ENCODE results near the gene KIAA1671. TPM values are rescaled to one million over a fixed set of nuclear protein-coding genes. Genes with fewer than 3 reads are reported as not detected.

KIAA1671 gene
- total RNA-seq, 4 donors from 2014 or later, result 16.2 to 35.0 (median 21.7) TPM

GRCh38 chr22:25160120-25160996, 207.8 kb downstream of the KIAA1671 start:
- no peak for DNase-seq
- Histone ChIP-seq H3K9me3 (no peaks in the 10 kb centered on the region), H3K4me3 (no peak overlapping the region), H3K27ac (peak overlapping the region; percentile 90 to 95 (median 92)), H3K36me3 (no peaks in the 10 kb centered on the region), H3K4me1 (peaks cover 21 to 78% of the 10 kb centered on the region in 2 donors), H3K27me3 (no peaks in the 10 kb centered on the region)
- TF ChIP-seq CTCF (IDR thresholded peaks at IDR 0.05 in 4 of 5, conservative IDR thresholded peaks at IDR 0.05 in 1 of 5) (no peak), POLR2A (IDR thresholded peaks at IDR 0.05) (no peak)
- in situ Hi-C loops (cut with MboI; ENCODE audit: low sequenced_read_pairs in 4 of 4), result loop anchor here in 1 of 4 donors (10.0 kb wide), 1 partner anchor 46 kb away; no protein-coding TSS in a partner anchor
- no peak for ATAC-seq
- intact Hi-C loops (cut with DNase I; ENCODE audit: low total_unique reads), result loop anchor here (10.0 kb wide), 1 partner anchor 266 kb away; no protein-coding TSS in a partner anchor

GRCh38 chr22:25161017-25161915, 208.8 kb downstream of the KIAA1671 start:
- Histone ChIP-seq H3K27ac (peak overlapping the region; percentile 90 to 95 (median 92)), H3K36me3 (no peaks in the 10 kb centered on the region), H3K4me3 (no peak overlapping the region), H3K4me1 (peaks cover 19 to 75% of the 10 kb centered on the region in 2 donors), H3K27me3 (no peaks in the 10 kb centered on the region), H3K9me3 (no peaks in the 10 kb centered on the region)
- DNase-seq (no peak), ATAC-seq (no peak)
- intact Hi-C loops (cut with DNase I; ENCODE audit: low total_unique reads), result loop anchor here (1.0 to 10.0 kb wide), 2 partner anchors 48 to 266 kb away; no protein-coding TSS in a partner anchor
- in situ Hi-C loops (cut with MboI; ENCODE audit: low sequenced_read_pairs in 4 of 4), result loop anchor here in 1 of 4 donors (10.0 kb wide), 1 partner anchor 46 kb away; no protein-coding TSS in a partner anchor
- TF ChIP-seq CTCF (IDR thresholded peaks at IDR 0.05 in 4 of 5, conservative IDR thresholded peaks at IDR 0.05 in 1 of 5) (no peak), POLR2A (IDR thresholded peaks at IDR 0.05) (no peak)

GRCh38 chr22:25161916-25162530, 209.5 kb downstream of the KIAA1671 start:
- no peaks in the 10 kb centered on the region for H3K27me3 ChIP-seq
- no peak for TF ChIP-seq CTCF (IDR thresholded peaks at IDR 0.05 in 4 of 5, conservative IDR thresholded peaks at IDR 0.05 in 1 of 5)
- peak; percentile 40 to 65 for TF ChIP-seq POLR2A (IDR thresholded peaks at IDR 0.05)
- in situ Hi-C loops (cut with MboI; ENCODE audit: low sequenced_read_pairs in 4 of 4) (loop anchor here in 1 of 4 donors (10.0 kb wide), 1 partner anchor 47 kb away; no protein-coding TSS in a partner anchor), intact Hi-C loops (cut with DNase I; ENCODE audit: low total_unique reads) (loop anchor here (1.0 to 10.0 kb wide), 2 partner anchors 49 to 267 kb away; no protein-coding TSS in a partner anchor)
- H3K27ac ChIP-seq, result peak overlapping the region; percentile 90 to 95 (median 92)
- no peaks in the 10 kb centered on the region for H3K36me3 ChIP-seq
- peaks cover 14 to 69% of the 10 kb centered on the region in 2 donors for H3K4me1 ChIP-seq
- peak; percentile 73 to 77 for ATAC-seq
- DNase-seq, result peak; percentile 71 to 92
- no peak overlapping the region for H3K4me3 ChIP-seq
- no peaks in the 10 kb centered on the region for H3K9me3 ChIP-seq

GRCh38 chr22:25162561-25162960, 210.0 kb downstream of the KIAA1671 start:
- in situ Hi-C loops (cut with MboI; ENCODE audit: low sequenced_read_pairs in 4 of 4) (loop anchor here in 1 of 4 donors (10.0 kb wide), 1 partner anchor 48 kb away; no protein-coding TSS in a partner anchor), intact Hi-C loops (cut with DNase I; ENCODE audit: low total_unique reads) (loop anchor here (10.0 kb wide), 1 partner anchor 268 kb away; no protein-coding TSS in a partner anchor)
- TF ChIP-seq CTCF (IDR thresholded peaks at IDR 0.05 in 4 of 5, conservative IDR thresholded peaks at IDR 0.05 in 1 of 5) (no peak), POLR2A (IDR thresholded peaks at IDR 0.05) (no peak)
- Histone ChIP-seq H3K4me3 (no peak overlapping the region), H3K4me1 (peaks cover 11 to 64% of the 10 kb centered on the region in 2 donors), H3K27me3 (no peaks in the 10 kb centered on the region), H3K36me3 (no peaks in the 10 kb centered on the region), H3K9me3 (no peaks in the 10 kb centered on the region), H3K27ac (peak overlapping the region; percentile 90 to 95 (median 92))
- DNase-seq, result no peak
- no peak for ATAC-seq
